Measurements from ENCODE around the gene MCUR1. TPM values are rescaled to one million over a fixed set of nuclear protein-coding genes. Genes with fewer than 3 reads are reported as not detected.

MCUR1 gene
- polyA plus RNA-seq, 1 donor = 65.1 TPM

GRCh38 chr6:13741365-13741764, 73.0 kb downstream of the MCUR1 start:
- no peak for DNase-seq

Other genes starting within 250 kb of the MCUR1 start
- 24.4 TPM for gene SIRT5, start 240.0 kb downstream of the MCUR1 start, polyA plus RNA-seq (ENCODE audit: insufficient read length)
- 89.6 TPM for gene NOL7, start 199.2 kb downstream of the MCUR1 start, polyA plus RNA-seq (ENCODE audit: insufficient read length)
- gene RANBP9, start 102.7 kb downstream of the MCUR1 start, polyA plus RNA-seq (ENCODE audit: insufficient read length) = 55.5 TPM
- gene RNF182, start 110.4 kb upstream of the MCUR1 start, polyA plus RNA-seq (ENCODE audit: insufficient read length) = 2.8 TPM